GM12878 (cell line): Measurements from ENCODE around the gene MAP4K5. TPM values are rescaled to one million over a fixed set of nuclear protein-coding genes. Genes with fewer than 3 reads are reported as not detected.

Experiments
- ATAC-seq: fragments of 200-7000 bp; cut with Tn5 transposase; 3 replicates; pipeline ENCODE4 v1.9.1; 2020; ENCODE audit warnings: mild to moderate bottlenecking, moderate library complexity
- BruUV-seq: library from RNA; stranded (reverse); fragments of 400-500 nt; replicated peaks from 2 replicates; lab custom pipeline; 2021; lab: Mats Ljungman, UMichigan
- CTCF ChIA-PET: fragments of 300-600 bp; sonication (Branson Sonifier 250); formaldehyde crosslinking; extraction: SDS; loops from one replicate; lab custom pipeline; 2021; ENCODE audit warnings: inconsistent platforms; lab: Yijun Ruan, JAX
- POLR2A ChIA-PET: fragments of 350-600 bp; formaldehyde crosslinking; extraction: SDS; loops from one replicate; lab custom pipeline; 2021; ENCODE audit warnings: inconsistent platforms; lab: Charles Lee
- RAD21 ChIA-PET: fragments of 300-600 bp; sonication (Branson Sonifier 250); formaldehyde crosslinking; loops from one replicate; lab custom pipeline; 2023; ENCODE audit warnings: antibody characterized with exemption; ENCODE audit not compliant: unreplicated experiment; lab: Charles Lee
- SMC1A ChIA-PET: fragments of 300-600 bp; sonication (Branson Sonifier 250); formaldehyde crosslinking; loops from one replicate; lab custom pipeline; 2023; ENCODE audit not compliant: unreplicated experiment, uncharacterized antibody; lab: Charles Lee
- DNase-seq: peaks from one replicate; pipeline ENCODE4 v3.0.0-alpha.2; 2011; ENCODE audit warnings: low read depth, low spot score
- FAIRE-seq: peaks from 3 replicates; lab custom pipeline; 2011; peaks lifted over from hg19 to GRCh38; lab: Jason Lieb, UNC
- H2AFZ ChIP-seq: 2 replicates; pipeline ENCODE4 v1.6.0; 2011; ENCODE audit warnings: low read depth, low read length, control low read depth; ENCODE audit not compliant: control insufficient read depth
- H3K27ac ChIP-seq: 2 replicates; pipeline ENCODE4 v1.5.1; 2011; ENCODE audit warnings: control low read depth; ENCODE audit not compliant: control insufficient read depth, insufficient read depth
- H3K27me3 ChIP-seq, 2 experiments: replicated peaks in 1 of 2; 2 replicates each; pipeline versions ENCODE4 v1.6.0 to v1.6.1; 2011; ENCODE audit warnings: low read length in 1 of 2; ENCODE audit not compliant: control insufficient read depth in 2 of 2, insufficient read depth in 2 of 2
- H3K36me3 ChIP-seq, 2 experiments: 2 replicates each; pipeline ENCODE4 v1.5.1; 2011; ENCODE audit warnings: low read length in 1 of 2; ENCODE audit not compliant: control insufficient read depth in 2 of 2, insufficient read depth in 2 of 2
- H3K4me1 ChIP-seq: 2 replicates; pipeline ENCODE4 v1.6.1; 2011; ENCODE audit warnings: mild to moderate bottlenecking, low read length, moderate library complexity, mixed read lengths; ENCODE audit not compliant: control insufficient read depth, insufficient read depth
- H3K4me2 ChIP-seq: 2 replicates; pipeline ENCODE4 v1.6.0; 2011; ENCODE audit warnings: control low read depth; ENCODE audit not compliant: control insufficient read depth, insufficient read depth
- H3K4me3 ChIP-seq: fragments of 200-600 bp; sonication (generic); 2 replicates; pipeline ENCODE4 v1.5.1; 2016
- H3K79me2 ChIP-seq: 2 replicates; pipeline ENCODE4 v1.6.0; 2011; ENCODE audit warnings: low read length; ENCODE audit not compliant: control insufficient read depth, insufficient read depth
- H3K9ac ChIP-seq: 2 replicates; pipeline ENCODE4 v1.8.0; 2011; ENCODE audit warnings: low read length, control low read depth, mixed read lengths; ENCODE audit not compliant: control insufficient read depth, insufficient read depth
- H3K9me3 ChIP-seq: replicated peaks from 3 replicates; pipeline ENCODE4 v1.5.1; 2011; ENCODE audit warnings: mild to moderate bottlenecking, low read length; ENCODE audit not compliant: control insufficient read depth, insufficient read depth
- H4K20me1 ChIP-seq: 2 replicates; pipeline ENCODE4 v1.6.0; 2011; ENCODE audit not compliant: control insufficient read depth, insufficient read depth
- MYB ChIP-seq: fragments of 150-350 bp; IDR thresholded peaks from 2 replicates; pipeline ENCODE4 v1.6.1; 2014; ENCODE audit warnings: mild to moderate bottlenecking, low read depth, low read length, borderline replicate concordance
- NFYB ChIP-seq: IDR thresholded peaks from 2 replicates; pipeline ENCODE4 v1.6.1; 2011; ENCODE audit warnings: low read depth, mild to moderate bottlenecking, low read length, improper control_type of control experiment, moderate library complexity; ENCODE audit not compliant: insufficient read depth
- NR2F1 ChIP-seq: fragments of 450-650 bp; conservative IDR thresholded peaks from 2 replicates; pipeline ENCODE4 v1.6.1; 2017; ENCODE audit warnings: mild to moderate bottlenecking
- POU2F2 ChIP-seq: IDR thresholded peaks from 3 replicates; pipeline ENCODE4 v1.6.1; 2011; ENCODE audit warnings: low read depth, mild to moderate bottlenecking, low read length, borderline replicate concordance
- SMC3 ChIP-seq: IDR thresholded peaks from 2 replicates; pipeline ENCODE4 v1.6.1; 2011; ENCODE audit warnings: low read length, improper control_type of control experiment, borderline replicate concordance
- STAT3 ChIP-seq: IDR thresholded peaks from 2 replicates; pipeline ENCODE4 v1.6.1; 2011; ENCODE audit warnings: low read depth, low read length, improper control_type of control experiment
- WGBS: methylation state at CpG from one replicate; pipeline ENCODE4 v1.1.6; 2016; ENCODE audit warnings: low lambda C conversion rate; ENCODE audit not compliant: insufficient replicate concordance, insufficient coverage; ENCODE audit errors: missing lambda C conversion rate; 5-methylcytosine and 5-hydroxymethylcytosine counted together
- in situ Hi-C: fragments of 300-500 bp; cut with MboI; formaldehyde crosslinking; loops from 9 replicates; pipeline ENCODE4 v1.14.3; 2018; ENCODE audit warnings: mixed read lengths
- intact Hi-C: fragments of 100-400 bp; cut with micrococcal nuclease; formaldehyde crosslinking; loops from one replicate; pipeline ENCODE4 v1.14.2; 2022; ENCODE audit not compliant: unreplicated experiment
- polyA plus RNA-seq, 11 experiments: library from polyadenylated mRNA; depleted of rRNA in 4 of 11; unstranded in 6 of 11; stranded (reverse) in 5 of 11; fragments of >200 nt; fragmentation: Nextera tagmentation in 4 of 11; fragmentation: Illumina TruSeq in 1 of 11; extraction: Ambion mirVana in 4 of 11; extraction: Trizol in 1 of 11; gene quantifications; 1 replicate in 1 of 11; 2 replicates in 10 of 11; pipeline versions ENCODE4 v1.2.1 to v1.2.3, GENCODE V29; 2011 to 2016; ENCODE audit warnings: inconsistent platforms in 2 of 11, missing spikeins in 2 of 11, low read depth in 1 of 11
- total RNA-seq, 4 experiments: library from RNA; depleted of rRNA in 3 of 4; stranded (reverse); fragments of >200 nt in 3 of 4; fragmentation: Illumina TruSeq in 1 of 4; extraction: Trizol in 1 of 4; gene quantifications; 2 replicates each; pipeline versions ENCODE4 v1.2.1 to v1.2.3, GENCODE V29; 2013 to 2021
- TF ChIP-seq, protein P1 (sequence below): IDR thresholded peaks from 2 replicates; pipeline ENCODE4 v1.6.1; 2011; ENCODE audit warnings: mild to moderate bottlenecking, low read depth, low read length, moderate library complexity; ENCODE audit not compliant: insufficient replicate concordance
- TF ChIP-seq, protein P2 (sequence below): fragments of 450-650 bp; IDR thresholded peaks from 2 replicates; pipeline ENCODE4 v1.6.1; 2017; ENCODE audit warnings: mild to moderate bottlenecking, low read depth, inconsistent platforms; ENCODE audit not compliant: poor library complexity, severe bottlenecking

MAP4K5 gene
- total and polyA plus RNA-seq, 10 of the 15 experiments (the other 5 are each of a cell fraction or from before 2014, with no cell fraction given): 9.1 to 41.3 (median 30.1) TPM

DNA sequence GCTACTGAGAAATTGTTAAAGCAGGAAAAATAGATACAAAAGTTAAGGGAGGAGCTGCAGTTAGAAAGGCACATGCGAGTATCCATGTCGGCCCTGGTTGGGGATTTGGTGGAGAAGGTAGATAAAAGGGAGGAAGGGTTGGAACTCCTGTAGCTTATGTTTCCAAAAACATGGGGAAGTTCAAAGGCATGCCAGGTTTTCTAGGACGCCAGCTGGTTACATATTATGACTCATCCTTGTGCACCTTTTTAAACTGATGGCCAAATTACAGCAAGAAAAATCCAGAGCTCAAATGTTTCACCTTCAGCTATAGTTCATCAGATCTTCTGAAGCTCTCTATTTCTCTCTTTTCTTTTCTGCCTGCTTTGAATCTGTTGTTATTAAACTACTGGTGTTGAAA, 13.2 kb upstream of the MAP4K5 start:
- SMC1A ChIA-PET: interaction anchor here (0.9 to 1.6 kb wide), 3 partner anchors 14 to 231 kb away, joined by 3 to 6 read pairs (median 3); partner anchors contain the start of gene ATL1
- POLR2A ChIA-PET: no interaction called here
- no peaks in the 10 kb centered on the region for H3K79me2 ChIP-seq
- no peak overlapping the region for H2AFZ ChIP-seq
- no peak overlapping the region for H3K9ac ChIP-seq
- peaks cover 3% of the 10 kb centered on the region; the same call in 1 of the 2 replicates for H3K4me1 ChIP-seq
- no peaks in the 10 kb centered on the region for H3K9me3 ChIP-seq
- no TSS peak for BruUV-seq
- H3K36me3 ChIP-seq: no peaks in the 10 kb centered on the region
- CTCF ChIA-PET: interaction anchor here (0.8 to 1.8 kb wide), 6 partner anchors 53 to 315 kb away, joined by 3 to 6 read pairs (median 5); no protein-coding TSS in a partner anchor
- H3K4me2 ChIP-seq: no peak overlapping the region
- RAD21 ChIA-PET: interaction anchor here (0.9 to 1.4 kb wide), 2 partner anchors 74 to 229 kb away, joined by 3 to 5 read pairs; no protein-coding TSS in a partner anchor
- DNase-seq (no peak), ATAC-seq (no peak), FAIRE-seq (no peak)
- no peak overlapping the region for H3K4me3 ChIP-seq
- intact Hi-C loops: no loop called here
- in situ Hi-C loops: no loop called here
- TF ChIP-seq MYB (no peak), NFYB (no peak), STAT3 (no peak), NR2F1 (no peak), SMC3 (no peak), POU2F2 (no peak)
- TF ChIP-seq, protein P1, sequence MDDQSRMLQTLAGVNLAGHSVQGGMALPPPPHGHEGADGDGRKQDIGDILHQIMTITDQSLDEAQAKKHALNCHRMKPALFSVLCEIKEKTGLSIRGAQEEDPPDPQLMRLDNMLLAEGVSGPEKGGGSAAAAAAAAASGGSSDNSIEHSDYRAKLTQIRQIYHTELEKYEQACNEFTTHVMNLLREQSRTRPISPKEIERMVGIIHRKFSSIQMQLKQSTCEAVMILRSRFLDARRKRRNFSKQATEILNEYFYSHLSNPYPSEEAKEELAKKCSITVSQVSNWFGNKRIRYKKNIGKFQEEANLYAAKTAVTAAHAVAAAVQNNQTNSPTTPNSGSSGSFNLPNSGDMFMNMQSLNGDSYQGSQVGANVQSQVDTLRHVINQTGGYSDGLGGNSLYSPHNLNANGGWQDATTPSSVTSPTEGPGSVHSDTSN: no peak
- TF ChIP-seq, protein P2, sequence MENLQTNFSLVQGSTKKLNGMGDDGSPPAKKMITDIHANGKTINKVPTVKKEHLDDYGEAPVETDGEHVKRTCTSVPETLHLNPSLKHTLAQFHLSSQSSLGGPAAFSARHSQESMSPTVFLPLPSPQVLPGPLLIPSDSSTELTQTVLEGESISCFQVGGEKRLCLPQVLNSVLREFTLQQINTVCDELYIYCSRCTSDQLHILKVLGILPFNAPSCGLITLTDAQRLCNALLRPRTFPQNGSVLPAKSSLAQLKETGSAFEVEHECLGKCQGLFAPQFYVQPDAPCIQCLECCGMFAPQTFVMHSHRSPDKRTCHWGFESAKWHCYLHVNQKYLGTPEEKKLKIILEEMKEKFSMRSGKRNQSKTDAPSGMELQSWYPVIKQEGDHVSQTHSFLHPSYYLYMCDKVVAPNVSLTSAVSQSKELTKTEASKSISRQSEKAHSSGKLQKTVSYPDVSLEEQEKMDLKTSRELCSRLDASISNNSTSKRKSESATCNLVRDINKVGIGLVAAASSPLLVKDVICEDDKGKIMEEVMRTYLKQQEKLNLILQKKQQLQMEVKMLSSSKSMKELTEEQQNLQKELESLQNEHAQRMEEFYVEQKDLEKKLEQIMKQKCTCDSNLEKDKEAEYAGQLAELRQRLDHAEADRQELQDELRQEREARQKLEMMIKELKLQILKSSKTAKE: no peak
- no peaks in the 10 kb centered on the region for H4K20me1 ChIP-seq
- no peaks in the 10 kb centered on the region for H3K27me3 ChIP-seq
- H3K27ac ChIP-seq: no peak overlapping the region
- WGBS: 57% methylated on average over 3 of the region's 3 CpGs
